Activated CD4-positive, alpha-beta T cell treated with anti-CD3 and anti-CD28 coated beads, Interleukin-10, Interleukin-2, amounts not matched to agents 100 ng/mL and 50 ng/mL, durations not matched to agents 16 hours and 8 hours (primary cell): ENCODE results near the gene FLYWCH1.

ENCODE experiments used
- DNase-seq: peaks from one replicate; pipeline ENCODE4 v3.0.0-alpha.2; 2020

The FLYWCH1 gene

DNA sequence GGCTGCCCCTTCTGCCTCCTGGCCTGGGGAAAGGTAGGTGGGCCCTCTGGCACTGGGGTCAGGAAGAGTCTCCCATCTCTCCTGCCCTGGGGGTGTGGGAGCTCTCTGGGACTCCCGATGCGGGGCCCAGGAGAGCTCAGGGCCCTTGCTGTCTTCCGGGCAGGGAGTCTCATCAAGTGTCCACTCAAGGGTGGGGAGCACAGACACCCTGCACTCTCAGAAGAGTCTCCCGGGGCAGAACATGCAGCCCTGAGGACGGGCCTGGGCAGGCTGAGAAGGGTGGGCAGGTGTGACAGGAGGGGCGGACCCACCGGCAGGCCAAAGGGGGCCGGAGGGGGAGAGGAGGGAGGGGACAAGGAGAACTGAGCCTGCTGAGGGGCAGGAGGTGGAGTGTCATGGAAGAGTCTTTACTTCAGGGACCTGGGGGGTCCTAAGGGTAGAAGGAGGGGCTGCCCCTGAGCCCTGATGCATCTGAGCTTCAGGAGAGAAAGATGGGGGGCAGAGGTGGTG, 76.9 kb downstream of the FLYWCH1 start:
- no peak for DNase-seq

GRCh38 chr16:2990891-2991290, 79.2 kb downstream of the FLYWCH1 start:
- DNase-seq = no peak

DNA sequence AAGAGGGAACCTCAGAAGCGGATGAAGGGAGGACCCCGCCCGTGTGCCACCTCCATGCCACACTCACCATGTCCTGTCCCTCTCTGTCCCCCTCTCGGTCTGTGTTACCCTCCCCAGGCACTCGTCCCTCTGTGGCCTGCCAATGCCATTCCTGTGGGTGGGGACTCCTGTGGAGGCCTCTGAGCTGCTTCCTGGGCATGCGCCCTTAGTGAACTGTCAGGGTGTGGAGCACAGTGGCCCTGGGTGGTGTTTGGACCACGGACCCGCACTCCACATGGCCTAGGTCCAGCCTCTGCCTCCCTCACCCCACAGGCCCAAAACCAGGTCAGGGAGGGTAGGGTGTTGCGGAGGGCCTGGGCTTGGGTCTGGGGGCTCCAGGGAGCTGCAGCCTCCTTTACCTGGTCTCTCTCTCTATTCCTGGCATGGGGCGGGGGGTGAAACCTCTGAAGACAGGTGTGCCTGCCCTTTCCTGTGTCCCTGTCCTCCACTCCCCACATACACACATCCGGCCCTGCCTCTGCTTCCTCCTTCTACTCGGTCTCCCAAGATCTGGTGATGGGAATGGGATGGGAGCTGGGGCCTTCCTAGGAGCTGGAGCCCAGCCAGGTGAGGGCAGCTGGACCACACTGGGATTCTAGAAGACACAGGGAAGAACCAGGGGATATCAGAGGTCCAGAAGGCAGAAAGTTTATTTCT, 80.0 kb downstream of the FLYWCH1 start:
- DNase-seq = no peak

- DNase-seq = no peak
These were observed 80.8 kb downstream of the FLYWCH1 start for GRCh38 chr16:2992383-2993081.

DNA sequence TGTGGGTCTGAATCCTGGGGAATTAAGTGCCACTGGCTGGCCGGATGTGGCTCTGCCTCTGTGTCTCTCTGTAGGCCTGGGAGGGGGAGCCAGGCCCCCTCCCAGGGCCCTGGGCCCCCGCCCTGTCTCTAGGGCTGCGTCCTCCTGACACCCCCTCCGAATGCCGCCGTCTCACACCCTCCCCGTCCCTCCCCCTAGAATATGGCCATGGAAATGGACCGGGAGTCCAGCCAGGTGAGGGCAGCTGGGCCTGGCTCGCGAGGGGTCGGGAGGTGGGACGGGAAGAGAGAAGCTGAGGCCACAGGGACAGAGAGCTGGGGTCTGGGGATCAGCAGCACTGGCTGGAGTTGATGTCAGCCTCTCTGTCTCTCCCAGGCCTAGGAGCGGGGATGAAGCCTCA, 84.6 kb downstream of the FLYWCH1 start:
- DNase-seq = no peak

DNA sequence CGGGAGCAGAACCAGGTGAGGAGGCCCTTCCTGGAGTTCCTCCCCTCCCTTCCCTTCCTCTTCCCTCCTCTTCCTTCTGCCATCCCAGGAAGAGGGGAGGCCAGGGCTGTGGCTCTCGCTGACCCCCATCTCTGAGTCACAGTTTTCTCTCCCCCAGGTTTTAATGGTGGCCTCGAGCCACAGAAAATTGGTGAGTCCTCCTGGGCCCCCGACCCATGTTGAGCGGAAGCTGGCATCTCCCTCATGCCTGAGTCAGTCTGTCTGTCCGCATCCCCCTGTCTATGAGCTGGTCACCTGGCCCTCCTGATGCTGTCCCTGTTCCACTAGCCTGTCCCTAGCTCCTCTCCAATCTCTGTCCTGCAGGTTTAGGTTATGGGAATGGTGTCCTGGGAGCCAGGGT, 88.2 kb downstream of the FLYWCH1 start:
- no peak for DNase-seq

DNA sequence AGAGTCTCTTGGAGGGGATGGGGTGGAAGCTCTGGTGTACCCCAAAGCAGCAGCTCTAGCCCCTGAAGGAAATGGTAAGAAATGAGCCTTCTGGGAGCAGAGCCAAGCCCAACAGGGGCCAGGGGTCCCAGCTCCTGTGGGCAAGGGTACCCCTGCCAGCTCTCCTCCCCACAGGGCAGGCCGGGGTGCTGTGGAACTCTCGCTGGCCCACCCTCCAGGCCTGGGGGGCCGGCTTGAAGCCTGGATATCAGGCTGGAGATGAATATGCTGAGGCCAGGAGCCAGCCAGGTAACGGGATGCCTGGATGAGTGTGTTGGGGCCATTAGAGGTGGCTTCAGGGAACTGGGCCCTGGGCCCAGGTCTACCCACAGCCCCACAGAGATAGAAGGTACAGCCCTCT, 88.8 kb downstream of the FLYWCH1 start:
- DNase-seq = no peak
